Esophagus muscularis mucosa (tissue), 3 donors: ENCODE measurements around the gene SPINT2.

Experiments
- POLR2A ChIP-seq: fragments of 450-650 bp; IDR thresholded peaks from one replicate; pipeline ENCODE4 v1.6.1; 2017; ENCODE audit warnings: antibody characterized with exemption, moderate library complexity, mild to moderate bottlenecking, low read depth
- TF ChIP-seq, protein P1 (sequence below), 3 experiments: fragments of 200-600 bp in 2 of 3; fragments of 450-650 bp in 1 of 3; sonication (generic) in 2 of 3; IDR thresholded peaks; one replicate each; pipeline ENCODE4 v1.5.1; 2017 to 2019; ENCODE audit warnings: antibody characterized with exemption in 3 of 3, mild to moderate bottlenecking in 2 of 3, moderate library complexity in 1 of 3

DNA sequence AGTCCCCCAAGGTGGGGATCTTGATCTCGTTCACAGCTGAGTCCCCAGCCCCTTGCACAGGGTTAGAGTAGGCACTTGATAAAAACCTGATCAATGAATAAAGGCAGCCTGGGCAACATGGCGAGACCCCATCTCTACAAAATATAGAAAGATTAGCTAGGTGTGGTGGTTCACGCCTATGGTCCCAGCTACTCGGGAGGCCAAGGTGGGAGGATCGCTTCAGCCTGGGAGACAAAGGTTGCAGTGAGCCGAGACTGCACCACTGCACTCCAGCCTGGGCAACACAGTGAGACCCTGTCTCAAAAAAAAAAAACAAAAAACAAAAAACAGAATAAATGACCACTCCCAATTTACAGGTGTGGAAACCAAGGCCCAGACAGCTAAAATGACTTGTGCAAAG lies 46.6 kb downstream of the SPINT2 start:
- TF ChIP-seq, protein P1, sequence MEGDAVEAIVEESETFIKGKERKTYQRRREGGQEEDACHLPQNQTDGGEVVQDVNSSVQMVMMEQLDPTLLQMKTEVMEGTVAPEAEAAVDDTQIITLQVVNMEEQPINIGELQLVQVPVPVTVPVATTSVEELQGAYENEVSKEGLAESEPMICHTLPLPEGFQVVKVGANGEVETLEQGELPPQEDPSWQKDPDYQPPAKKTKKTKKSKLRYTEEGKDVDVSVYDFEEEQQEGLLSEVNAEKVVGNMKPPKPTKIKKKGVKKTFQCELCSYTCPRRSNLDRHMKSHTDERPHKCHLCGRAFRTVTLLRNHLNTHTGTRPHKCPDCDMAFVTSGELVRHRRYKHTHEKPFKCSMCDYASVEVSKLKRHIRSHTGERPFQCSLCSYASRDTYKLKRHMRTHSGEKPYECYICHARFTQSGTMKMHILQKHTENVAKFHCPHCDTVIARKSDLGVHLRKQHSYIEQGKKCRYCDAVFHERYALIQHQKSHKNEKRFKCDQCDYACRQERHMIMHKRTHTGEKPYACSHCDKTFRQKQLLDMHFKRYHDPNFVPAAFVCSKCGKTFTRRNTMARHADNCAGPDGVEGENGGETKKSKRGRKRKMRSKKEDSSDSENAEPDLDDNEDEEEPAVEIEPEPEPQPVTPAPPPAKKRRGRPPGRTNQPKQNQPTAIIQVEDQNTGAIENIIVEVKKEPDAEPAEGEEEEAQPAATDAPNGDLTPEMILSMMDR (IDR thresholded peaks at IDR 0.05) = no peak
- TF ChIP-seq POLR2A = no peak
